H1 (cell line): ENCODE results near the gene MYO7B.

Experiments used
- BRCA1 ChIP-seq: IDR thresholded peaks from 2 replicates; pipeline ENCODE4 v1.6.1; 2012; ENCODE audit warnings: low read depth, low read length, improper control_type of control experiment
- EGR1 ChIP-seq: IDR thresholded peaks from 2 replicates; pipeline ENCODE4 v1.6.1; 2011; ENCODE audit warnings: low read depth, low read length, borderline replicate concordance
- EP300 ChIP-seq, 2 experiments: IDR thresholded peaks; 1 replicate in 1 of 2; 2 replicates in 1 of 2; pipeline ENCODE4 v1.6.1; 2011 to 2012; ENCODE audit warnings: low read depth in 2 of 2, low read length in 2 of 2, mild to moderate bottlenecking in 2 of 2, borderline replicate concordance in 1 of 2, inconsistent platforms in 1 of 2, moderate library complexity in 1 of 2
- EZH2 ChIP-seq: fragments of 200-600 bp; sonication (generic); IDR thresholded peaks from 2 replicates; pipeline ENCODE4 v1.7.1; 2012; ENCODE audit warnings: low read depth, mild to moderate bottlenecking, moderate library complexity, low read length, inconsistent platforms; ENCODE audit not compliant: severe bottlenecking
- GTF2F1 ChIP-seq: IDR thresholded peaks from 2 replicates; pipeline ENCODE4 v1.6.1; 2012; ENCODE audit warnings: low read depth, low read length, improper control_type of control experiment, borderline replicate concordance
- POLR2AphosphoS5 ChIP-seq: IDR thresholded peaks from 2 replicates; pipeline ENCODE4 v1.6.1; 2011; ENCODE audit warnings: low read depth, low read length
- RAD21 ChIP-seq, 2 experiments: IDR thresholded peaks in 1 of 2; conservative IDR thresholded peaks in 1 of 2; 2 replicates each; pipeline ENCODE4 v1.6.1; 2011; ENCODE audit warnings: low read depth in 2 of 2, low read length in 2 of 2, improper control_type of control experiment in 1 of 2, inconsistent platforms in 1 of 2, mild to moderate bottlenecking in 1 of 2, moderate library complexity in 1 of 2
- RBBP5 ChIP-seq: IDR thresholded peaks from 2 replicates; pipeline ENCODE4 v1.7.1; 2012; ENCODE audit warnings: low read depth, mild to moderate bottlenecking, inconsistent platforms, low read length, moderate library complexity, borderline replicate concordance
- TF ChIP-seq, protein P1 (sequence below), 3 experiments: IDR thresholded peaks; 1 replicate in 2 of 3; 2 replicates in 1 of 3; pipeline versions ENCODE4 v1.5.1 to v1.6.1; 2011; ENCODE audit warnings: low read length in 3 of 3, mild to moderate bottlenecking in 3 of 3, inconsistent platforms in 2 of 3, low read depth in 1 of 3, moderate library complexity in 1 of 3; ENCODE audit not compliant: insufficient read depth in 1 of 3; ENCODE audit errors: control extremely low read depth in 1 of 3

DNA sequence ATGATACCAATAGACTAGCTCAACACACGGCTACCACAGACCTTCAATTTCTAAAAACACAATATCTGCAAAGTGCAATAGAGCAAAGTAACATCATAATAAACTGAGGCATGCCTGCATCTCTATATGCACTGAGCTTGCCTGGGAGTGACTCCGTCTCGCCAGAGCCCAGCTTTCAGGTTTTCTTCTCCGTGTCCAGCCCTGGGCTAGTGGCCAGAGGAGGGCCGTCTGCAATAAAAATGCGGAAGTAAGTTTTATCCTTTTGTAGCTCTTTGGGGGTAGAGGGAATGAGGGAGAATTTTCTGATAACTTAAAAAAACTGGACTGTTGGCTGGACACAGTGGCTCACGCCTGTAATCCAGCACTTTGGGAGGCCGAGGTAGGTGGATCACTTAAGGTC, 69.5 kb downstream of the MYO7B start:
- TF ChIP-seq EP300 (IDR thresholded peaks at IDR 0.05; ENCODE audit: borderline replicate concordance in 1 of 2, low read depth in 2 of 2, low read length in 2 of 2) (no peak), EZH2 (no peak), EGR1 (no peak), RBBP5 (no peak), GTF2F1 (no peak), POLR2AphosphoS5 (no peak), BRCA1 (no peak), RAD21 (IDR thresholded peaks at IDR 0.05 in 1 of 2, conservative IDR thresholded peaks at IDR 0.05 in 1 of 2; ENCODE audit: low read depth in 2 of 2, low read length in 2 of 2) (no peak)
- TF ChIP-seq, protein P1, sequence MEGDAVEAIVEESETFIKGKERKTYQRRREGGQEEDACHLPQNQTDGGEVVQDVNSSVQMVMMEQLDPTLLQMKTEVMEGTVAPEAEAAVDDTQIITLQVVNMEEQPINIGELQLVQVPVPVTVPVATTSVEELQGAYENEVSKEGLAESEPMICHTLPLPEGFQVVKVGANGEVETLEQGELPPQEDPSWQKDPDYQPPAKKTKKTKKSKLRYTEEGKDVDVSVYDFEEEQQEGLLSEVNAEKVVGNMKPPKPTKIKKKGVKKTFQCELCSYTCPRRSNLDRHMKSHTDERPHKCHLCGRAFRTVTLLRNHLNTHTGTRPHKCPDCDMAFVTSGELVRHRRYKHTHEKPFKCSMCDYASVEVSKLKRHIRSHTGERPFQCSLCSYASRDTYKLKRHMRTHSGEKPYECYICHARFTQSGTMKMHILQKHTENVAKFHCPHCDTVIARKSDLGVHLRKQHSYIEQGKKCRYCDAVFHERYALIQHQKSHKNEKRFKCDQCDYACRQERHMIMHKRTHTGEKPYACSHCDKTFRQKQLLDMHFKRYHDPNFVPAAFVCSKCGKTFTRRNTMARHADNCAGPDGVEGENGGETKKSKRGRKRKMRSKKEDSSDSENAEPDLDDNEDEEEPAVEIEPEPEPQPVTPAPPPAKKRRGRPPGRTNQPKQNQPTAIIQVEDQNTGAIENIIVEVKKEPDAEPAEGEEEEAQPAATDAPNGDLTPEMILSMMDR (IDR thresholded peaks at IDR 0.05; ENCODE audit: control extremely low read depth in 1 of 3, insufficient read depth in 1 of 3, low read depth in 1 of 3, low read length in 3 of 3) = no peak
